ENCODE results near the gene BRICD5.

Gene BRICD5

DNA sequence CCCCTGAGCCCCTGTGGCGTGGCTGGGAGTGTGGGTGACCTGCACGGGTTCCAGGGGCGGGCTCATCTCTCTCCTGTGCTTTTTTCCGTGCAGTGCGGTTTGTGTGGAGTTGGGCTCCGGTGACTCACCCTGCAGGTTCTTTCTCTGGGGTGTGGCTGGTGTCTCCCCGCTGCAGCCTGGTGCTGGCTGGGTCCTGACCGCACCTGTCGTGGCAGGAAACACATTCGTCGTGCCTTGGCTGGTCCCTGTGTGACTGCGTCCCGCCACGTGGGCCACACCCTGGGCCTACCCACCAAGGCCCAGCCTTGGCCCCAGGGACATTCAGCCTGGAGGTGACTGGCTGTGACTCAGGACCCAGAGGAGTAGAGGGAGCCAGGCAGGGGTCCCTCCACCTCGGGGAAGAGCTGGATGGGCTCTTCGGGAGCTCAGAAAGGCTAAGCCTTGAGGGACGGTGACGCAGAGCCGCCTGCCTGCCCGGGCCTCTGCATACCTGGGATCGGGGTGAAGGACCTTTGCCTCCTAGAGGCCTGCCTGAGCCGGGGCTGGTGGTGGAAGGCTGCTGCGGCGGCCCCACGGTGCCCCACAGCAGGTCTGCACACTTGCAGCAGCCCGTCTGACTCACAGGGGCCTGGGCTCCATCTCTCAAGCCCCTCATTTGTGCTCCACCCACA, 47.3 kb downstream of the BRICD5 start:
- no peak for DNase-seq (ENCODE audit: low read depth, low spot score)
- no peak overlapping the region for H3K4me3 ChIP-seq (ENCODE audit: low read depth, low read length)
- TF ChIP-seq CTCF (IDR thresholded peaks at IDR 0.05; ENCODE audit: insufficient read depth, low read length, missing control alignments), result no peak
- CTCF ChIA-PET, result no interaction called here
- POLR2A ChIA-PET, result interaction anchor here (1.3 kb wide), 1 partner anchor 8 kb away, joined by 4 read pairs; the partner anchor contains the start of gene TRAF7

- H3K4me3 ChIP-seq (ENCODE audit: low read depth, low read length), result no peak overlapping the region
- no peak for DNase-seq (ENCODE audit: low read depth, low spot score)
- POLR2A ChIA-PET, result no interaction called here
- no peak for TF ChIP-seq CTCF (IDR thresholded peaks at IDR 0.05; ENCODE audit: insufficient read depth, low read length, missing control alignments)
- CTCF ChIA-PET, result no interaction called here
Measured at GRCh38 chr16:2162676-2163118, 48.0 kb downstream of the BRICD5 start.

DNA sequence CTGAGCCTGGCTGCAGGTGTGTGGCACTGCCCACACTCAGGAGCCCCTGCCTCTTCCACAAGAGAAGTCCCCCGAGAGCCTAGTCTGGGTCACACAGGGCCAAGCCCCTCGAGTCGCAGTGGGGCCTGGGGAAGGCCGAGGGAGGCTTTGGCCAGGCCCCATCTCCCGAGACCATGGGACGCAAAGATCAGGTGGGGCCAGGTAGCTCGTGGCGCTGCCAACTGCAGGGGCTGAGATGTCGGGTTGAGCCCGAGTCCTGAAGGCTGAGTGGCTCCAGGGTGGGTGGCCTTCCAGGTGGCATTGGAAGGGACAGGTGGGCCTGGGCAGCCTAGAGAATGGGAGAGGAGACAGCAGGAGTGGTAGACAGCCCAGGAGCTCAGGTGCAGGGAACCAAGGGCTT, 48.8 kb downstream of the BRICD5 start:
- no peak overlapping the region for H3K4me3 ChIP-seq (ENCODE audit: low read depth, low read length)
- TF ChIP-seq CTCF (IDR thresholded peaks at IDR 0.05; ENCODE audit: insufficient read depth, low read length, missing control alignments), result no peak
- ChIA-PET CTCF (no interaction called here), POLR2A (interaction anchor here (0.9 kb wide), 1 partner anchor 197 kb away, joined by 3 read pairs; the partner anchor contains the start of gene RPS2)
- DNase-seq (ENCODE audit: low read depth, low spot score), result no peak

DNA sequence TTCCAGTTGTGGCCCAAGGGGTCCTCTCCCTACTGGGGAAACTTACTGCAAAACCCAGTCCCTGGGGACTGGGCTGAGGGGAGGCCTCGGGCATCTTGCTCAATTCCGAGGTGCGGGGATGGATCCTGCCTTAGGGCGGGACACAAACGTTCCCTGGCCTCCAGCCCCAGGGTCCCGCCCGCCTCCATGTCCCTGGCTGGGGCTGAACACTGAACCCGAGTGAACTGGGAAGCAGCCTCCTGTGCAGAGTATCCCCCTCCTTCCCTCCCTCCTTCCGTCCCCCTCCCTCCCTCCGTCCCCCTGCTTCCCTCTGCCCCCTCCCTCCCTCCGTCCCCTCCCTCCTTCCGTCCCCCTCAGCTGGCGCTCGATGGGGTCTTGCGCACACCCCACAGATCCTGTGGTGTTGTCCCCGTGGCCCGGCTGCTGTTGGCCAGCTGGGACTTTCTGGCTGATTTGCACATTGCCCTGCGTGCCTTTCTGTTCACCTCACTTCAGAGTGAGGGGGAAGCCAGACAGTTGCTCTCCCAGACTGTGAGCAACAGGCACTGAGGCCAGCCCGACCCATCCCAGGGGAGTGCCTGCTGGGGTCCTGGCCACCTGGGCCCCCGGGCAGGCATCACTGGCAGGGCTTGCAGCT, 49.6 kb downstream of the BRICD5 start:
- DNase-seq (ENCODE audit: low read depth, low spot score), result no peak
- ChIA-PET POLR2A (interaction anchor here (0.9 kb wide), 1 partner anchor 196 kb away, joined by 3 read pairs; the partner anchor contains the start of gene RPS2), CTCF (no interaction called here)
- H3K4me3 ChIP-seq (ENCODE audit: low read depth, low read length), result no peak overlapping the region
- no peak for TF ChIP-seq CTCF (IDR thresholded peaks at IDR 0.05; ENCODE audit: insufficient read depth, low read length, missing control alignments)
